Activated T-helper 1 cell treated with anti-CD3 and anti-CD28 coated beads, Interleukin-12 subunit alpha, Interleukin-12 subunit beta, Interleukin-2, Interleukin-4 antibody, amounts not matched to agents 30 ng/mL and 10 ng/mL and 1 ng/mL, durations not matched to agents 14 hours and 24 hours and 36 hours (primary cell): ENCODE results near the gene ATXN7. TPM values are rescaled to one million over a fixed set of nuclear protein-coding genes. Genes with fewer than 3 reads are reported as not detected.

Experiments used
- DNase-seq: peaks from one replicate; pipeline ENCODE4 v3.0.0; 2021; ENCODE audit warnings: low spot score
- H3K27ac Mint-ChIP-seq: one replicate; pipeline ENCODE4 v1.8.0; 2021; ENCODE audit warnings: mild to moderate bottlenecking, mixed read lengths
- H3K27me3 Mint-ChIP-seq: one replicate; pipeline ENCODE4 v1.8.0; 2022; ENCODE audit warnings: mild to moderate bottlenecking, moderate library complexity, mixed read lengths; ENCODE audit not compliant: insufficient read depth
- H3K36me3 Mint-ChIP-seq: one replicate; pipeline ENCODE4 v1.8.0; 2021; ENCODE audit warnings: low read depth, mixed read lengths
- H3K4me1 Mint-ChIP-seq: one replicate; pipeline ENCODE4 v1.8.0; 2021; ENCODE audit warnings: low read depth, mixed read lengths
- H3K4me3 Mint-ChIP-seq: one replicate; pipeline ENCODE4 v1.8.0; 2021; ENCODE audit warnings: mild to moderate bottlenecking, moderate library complexity, mixed read lengths
- H3K9me3 Mint-ChIP-seq: one replicate; pipeline ENCODE4 v1.8.0; 2021; ENCODE audit warnings: mixed read lengths
- intact Hi-C: fragments of 100-400 bp; cut with micrococcal nuclease; formaldehyde crosslinking; loops from one replicate; pipeline ENCODE4 v1.15.1; 2024
- total RNA-seq: library from RNA; stranded (reverse); gene quantifications from 2 replicates; pipeline ENCODE4 v1.2.3, GENCODE V29; 2022

The ATXN7 gene
- total RNA-seq, 1 donor from 2014 or later: 48.2 TPM

DNA sequence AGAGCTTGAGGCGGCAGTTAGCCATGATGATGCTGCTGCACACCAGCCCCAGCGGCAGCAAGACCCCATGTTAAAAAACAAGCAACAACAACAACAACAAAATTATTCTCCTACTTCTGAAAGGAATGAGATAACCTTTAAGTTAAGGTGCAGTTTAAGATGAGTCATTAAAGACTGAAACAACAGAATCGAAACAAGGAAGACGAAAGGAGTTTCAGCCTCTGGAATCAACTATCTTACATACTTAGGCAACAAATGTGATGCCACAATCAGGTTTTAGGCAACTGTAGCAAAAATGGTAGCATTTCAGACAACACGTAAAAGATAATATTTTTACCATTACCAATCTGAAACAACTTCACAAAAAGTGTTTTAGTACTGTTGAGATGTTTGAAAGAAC lies 36.3 kb downstream of the ATXN7 start:
- peak overlapping the region; percentile 77 for H3K27ac Mint-ChIP-seq
- no peaks in the 10 kb centered on the region for H3K9me3 Mint-ChIP-seq
- H3K36me3 Mint-ChIP-seq: peaks cover 38% of the 10 kb centered on the region
- no peak for DNase-seq
- no peaks in the 10 kb centered on the region for H3K27me3 Mint-ChIP-seq
- H3K4me1 Mint-ChIP-seq: peaks cover 41% of the 10 kb centered on the region
- no peak overlapping the region for H3K4me3 Mint-ChIP-seq
- intact Hi-C loops: loop anchor here (1.0 kb wide), 1 partner anchor 10 kb away; no protein-coding TSS in a partner anchor

GRCh38 chr3:63900459-63900858 lies 36.8 kb downstream of the ATXN7 start:
- H3K36me3 Mint-ChIP-seq: peaks cover 38% of the 10 kb centered on the region
- H3K4me1 Mint-ChIP-seq: peaks cover 36% of the 10 kb centered on the region
- H3K27ac Mint-ChIP-seq: peak overlapping the region; percentile 32
- H3K4me3 Mint-ChIP-seq: no peak overlapping the region
- H3K9me3 Mint-ChIP-seq: no peaks in the 10 kb centered on the region
- intact Hi-C loops: loop anchor here (1.0 kb wide), 1 partner anchor 10 kb away; no protein-coding TSS in a partner anchor
- H3K27me3 Mint-ChIP-seq: no peaks in the 10 kb centered on the region
- DNase-seq: no peak

- Mint-ChIP-seq H3K9me3 (no peaks in the 10 kb centered on the region), H3K27me3 (no peaks in the 10 kb centered on the region), H3K4me3 (no peak overlapping the region), H3K4me1 (peaks cover 20% of the 10 kb centered on the region), H3K36me3 (peaks cover 18% of the 10 kb centered on the region), H3K27ac (no peak overlapping the region)
- DNase-seq: no peak
- intact Hi-C loops: no loop called here
Measured at GRCh38 chr3:63905731-63906620, 42.3 kb downstream of the ATXN7 start.

DNA sequence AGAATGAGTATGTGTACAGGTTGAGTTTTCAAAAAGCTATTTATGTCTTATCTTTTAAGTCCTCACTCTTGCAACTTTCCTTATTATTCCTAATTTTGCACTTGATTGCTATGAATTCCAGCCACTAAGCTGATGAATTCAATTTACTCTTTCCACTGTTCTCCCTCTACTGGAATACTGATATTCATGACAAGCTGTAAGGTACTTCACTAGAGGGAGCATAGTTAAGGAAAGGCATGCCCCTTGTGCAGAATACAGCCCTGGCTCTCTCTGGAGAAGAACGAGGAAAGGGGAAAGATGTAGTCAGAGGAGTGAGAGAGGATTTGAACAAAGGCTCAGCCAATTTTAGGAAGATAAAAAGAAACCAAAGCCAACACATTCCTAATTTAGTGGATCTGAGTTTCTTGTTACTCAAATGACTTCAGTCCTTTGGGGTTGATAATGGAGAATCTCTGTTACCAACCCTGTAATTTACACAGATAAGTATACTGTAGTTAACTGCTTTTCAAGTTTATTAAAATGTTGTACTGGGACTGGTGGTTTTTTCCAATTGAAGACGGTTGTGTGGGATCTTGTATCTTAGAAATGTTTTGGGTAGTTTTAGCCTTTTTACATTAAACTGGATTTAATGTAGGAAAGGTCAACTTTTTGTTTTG lies 44.5 kb downstream of the ATXN7 start:
- H3K36me3 Mint-ChIP-seq: peaks cover 9% of the 10 kb centered on the region
- H3K27me3 Mint-ChIP-seq: peaks cover 2% of the 10 kb centered on the region
- H3K4me1 Mint-ChIP-seq: peaks cover 32% of the 10 kb centered on the region
- no peak overlapping the region for H3K27ac Mint-ChIP-seq
- no peak for DNase-seq
- no peaks in the 10 kb centered on the region for H3K9me3 Mint-ChIP-seq
- H3K4me3 Mint-ChIP-seq: no peak overlapping the region
- intact Hi-C loops: no loop called here

- intact Hi-C loops: no loop called here
- Mint-ChIP-seq H3K27ac (no peak overlapping the region), H3K4me1 (peaks cover 37% of the 10 kb centered on the region), H3K4me3 (no peak overlapping the region), H3K9me3 (no peaks in the 10 kb centered on the region), H3K36me3 (peaks cover 11% of the 10 kb centered on the region), H3K27me3 (peaks cover 2% of the 10 kb centered on the region)
- no peak for DNase-seq
Measured at GRCh38 chr3:63908776-63909175, 45.1 kb downstream of the ATXN7 start.

- DNase-seq: no peak
- H3K9me3 Mint-ChIP-seq: no peaks in the 10 kb centered on the region
- H3K4me1 Mint-ChIP-seq: peaks cover 44% of the 10 kb centered on the region
- H3K4me3 Mint-ChIP-seq: no peak overlapping the region
- peaks cover 14% of the 10 kb centered on the region for H3K36me3 Mint-ChIP-seq
- no peak overlapping the region for H3K27ac Mint-ChIP-seq
- intact Hi-C loops: no loop called here
- H3K27me3 Mint-ChIP-seq: peaks cover 2% of the 10 kb centered on the region
Measured at GRCh38 chr3:63909431-63909830, 45.8 kb downstream of the ATXN7 start.

DNA sequence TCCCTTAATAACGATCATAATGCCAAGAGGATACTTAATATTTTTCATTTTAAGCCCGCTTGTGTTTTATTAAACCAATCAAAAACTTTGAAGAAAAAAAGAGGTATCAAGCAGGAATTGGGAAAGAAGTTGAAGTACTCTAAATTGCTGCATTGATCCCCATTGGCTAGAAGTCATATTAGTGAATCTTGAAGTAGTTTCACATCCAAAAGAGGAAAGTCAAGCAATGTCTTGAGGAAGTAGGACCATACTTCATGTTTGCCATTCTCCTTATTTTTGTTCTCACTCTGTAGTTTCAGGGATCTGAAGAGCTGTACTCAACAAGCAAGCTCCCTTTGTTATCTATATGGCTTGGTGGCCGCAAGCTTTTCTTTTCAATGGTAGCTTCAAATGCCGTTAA lies 46.3 kb downstream of the ATXN7 start:
- H3K4me3 Mint-ChIP-seq: peak overlapping the region; percentile 22

DNA sequence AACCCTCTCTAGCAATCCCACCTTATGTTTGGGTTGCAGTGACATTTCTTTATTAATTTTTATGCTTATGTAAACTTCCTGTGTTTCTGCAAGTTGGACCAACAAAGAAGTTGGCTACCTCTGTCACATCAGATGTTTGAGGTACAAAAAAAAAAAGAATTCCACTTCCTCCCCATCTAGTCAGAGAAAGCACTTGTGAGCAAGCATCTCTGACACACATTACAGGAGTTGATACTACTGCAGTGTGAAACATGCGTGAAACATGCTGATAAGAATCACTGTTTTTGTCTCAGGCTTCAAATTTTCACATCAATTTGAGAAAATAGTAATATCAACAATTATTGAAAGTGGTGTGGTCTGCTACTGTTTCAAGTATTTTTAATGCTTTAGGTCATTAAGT lies 47.2 kb downstream of the ATXN7 start:
- H3K36me3 Mint-ChIP-seq: peaks cover 17% of the 10 kb centered on the region
- intact Hi-C loops: loop anchor here (1.0 to 2.0 kb wide), 5 partner anchors 11 to 82 kb away; no protein-coding TSS in a partner anchor
- H3K9me3 Mint-ChIP-seq: no peaks in the 10 kb centered on the region
- H3K27ac Mint-ChIP-seq: peak overlapping the region; percentile 96
- peak; percentile 14 for DNase-seq
- peaks cover 2% of the 10 kb centered on the region for H3K27me3 Mint-ChIP-seq
- H3K4me3 Mint-ChIP-seq: peak overlapping the region; percentile 92
- H3K4me1 Mint-ChIP-seq: peaks cover 46% of the 10 kb centered on the region

More for the DNA sequence above, 46.3 kb downstream of the ATXN7 start:
- peaks cover 17% of the 10 kb centered on the region for H3K36me3 Mint-ChIP-seq
- H3K27me3 Mint-ChIP-seq: peaks cover 2% of the 10 kb centered on the region
- H3K9me3 Mint-ChIP-seq: no peaks in the 10 kb centered on the region
- DNase-seq: no peak
- H3K4me1 Mint-ChIP-seq: peaks cover 45% of the 10 kb centered on the region
- H3K27ac Mint-ChIP-seq: no peak overlapping the region
- intact Hi-C loops: loop anchor here (1.0 to 2.0 kb wide), 2 partner anchors 10 to 25 kb away; no protein-coding TSS in a partner anchor

GRCh38 chr3:63911509-63911872 lies 47.8 kb downstream of the ATXN7 start:
- Mint-ChIP-seq H3K9me3 (no peaks in the 10 kb centered on the region), H3K27ac (peak overlapping the region; percentile 96), H3K36me3 (peaks cover 18% of the 10 kb centered on the region), H3K4me3 (peak overlapping the region; percentile 92), H3K4me1 (peaks cover 50% of the 10 kb centered on the region), H3K27me3 (peaks cover 2% of the 10 kb centered on the region)
- DNase-seq: no peak
- intact Hi-C loops: loop anchor here (1.0 to 2.0 kb wide), 4 partner anchors 23 to 82 kb away; no protein-coding TSS in a partner anchor

DNA sequence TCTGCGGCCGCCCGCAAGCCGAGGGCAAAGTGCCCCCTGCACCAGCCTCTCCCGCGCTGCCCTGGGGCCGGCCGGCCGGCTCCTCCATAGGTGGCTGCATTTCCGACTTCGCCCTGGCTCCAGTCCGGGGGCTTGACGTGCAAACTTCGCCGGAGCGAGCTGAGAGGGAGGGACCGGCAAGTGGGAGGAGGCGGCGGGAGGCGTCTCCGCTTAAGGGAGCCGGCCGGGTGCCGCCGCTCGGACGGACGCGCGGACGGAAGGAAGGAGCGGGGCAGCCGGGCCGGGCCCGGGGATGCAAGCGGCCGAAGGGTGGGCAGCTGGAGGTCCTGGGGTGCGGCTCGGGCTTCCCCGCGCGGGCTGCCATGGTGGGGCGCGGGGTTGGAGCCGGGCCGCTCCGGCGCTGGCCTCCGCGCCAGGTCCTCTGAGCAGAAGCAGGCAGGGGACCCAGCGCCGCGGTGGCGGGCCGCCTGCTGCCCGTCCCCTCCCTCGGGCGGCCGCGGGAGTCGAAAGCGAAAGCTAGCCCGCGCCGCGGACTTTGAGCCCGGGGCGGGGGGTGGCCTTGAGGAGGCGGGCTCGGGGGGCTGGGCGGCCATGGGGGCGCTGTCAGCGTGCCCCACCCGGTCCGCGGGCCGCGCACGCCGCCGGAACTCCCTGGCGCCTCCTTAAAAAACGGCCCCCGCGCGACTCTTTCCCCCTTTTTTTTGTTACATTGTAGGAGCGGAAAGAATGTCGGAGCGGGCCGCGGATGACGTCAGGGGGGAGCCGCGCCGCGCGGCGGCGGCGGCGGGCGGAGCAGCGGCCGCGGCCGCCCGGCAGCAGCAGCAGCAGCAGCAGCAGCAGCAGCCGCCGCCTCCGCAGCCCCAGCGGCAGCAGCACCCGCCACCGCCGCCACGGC lies 48.5 kb downstream of the ATXN7 start, which contains the start of gene SCAANT1:
SCAANT1 (minus strand) TSS at position 511 of the 895 bp plus-strand sequence.
- Mint-ChIP-seq H3K27ac (peak within 1 kb of the TSS; percentile 96), H3K4me1 (peaks cover 52% of the 10 kb centered on the region), H3K27me3 (peaks cover 2% of the 10 kb centered on the region)

DNA sequence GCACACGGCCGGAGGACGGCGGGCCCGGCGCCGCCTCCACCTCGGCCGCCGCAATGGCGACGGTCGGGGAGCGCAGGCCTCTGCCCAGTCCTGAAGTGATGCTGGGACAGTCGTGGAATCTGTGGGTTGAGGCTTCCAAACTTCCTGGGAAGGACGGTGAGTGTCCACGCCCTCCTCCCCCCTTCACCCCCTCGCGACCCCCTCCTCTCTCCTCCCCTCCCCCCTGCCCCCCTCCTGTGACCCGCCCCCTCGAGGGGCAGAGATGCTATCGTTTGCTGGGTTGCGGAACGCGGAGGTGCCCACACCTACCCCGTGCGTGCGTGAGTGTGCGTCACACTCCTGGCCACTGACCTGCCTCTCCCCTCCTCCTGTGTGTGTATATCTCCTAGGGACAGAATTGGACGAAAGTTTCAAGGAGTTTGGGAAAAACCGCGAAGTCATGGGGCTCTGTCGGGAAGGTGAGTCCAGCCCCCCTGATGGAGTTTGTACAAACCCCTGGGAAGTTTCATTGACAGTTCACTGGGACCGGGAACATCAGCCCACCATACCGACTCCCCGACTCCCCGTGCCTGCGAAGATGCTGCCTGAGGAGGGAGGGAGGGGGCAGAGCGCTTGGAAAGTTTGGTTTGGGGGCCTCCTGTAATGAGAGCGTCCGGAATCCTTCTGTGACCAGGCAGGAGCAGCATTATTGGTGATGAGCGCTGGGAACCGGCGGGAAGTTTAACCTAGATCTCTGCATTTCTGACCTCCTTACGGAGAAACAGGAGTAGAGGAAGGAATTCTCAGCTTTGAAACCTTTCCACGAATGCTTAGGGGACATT lies 49.3 kb downstream of the ATXN7 start:
- intact Hi-C loops: loop anchor here (1.0 kb wide), 1 partner anchor 110 kb away; the partner anchor contains the start of gene PSMD6
- peak overlapping the region; percentile 94 for H3K27ac Mint-ChIP-seq
- H3K4me3 Mint-ChIP-seq: peak overlapping the region; percentile 89
- peak; percentile 15 for DNase-seq
- H3K4me1 Mint-ChIP-seq: peaks cover 59% of the 10 kb centered on the region
- peaks cover 2% of the 10 kb centered on the region for H3K27me3 Mint-ChIP-seq
- peaks cover 29% of the 10 kb centered on the region for H3K36me3 Mint-ChIP-seq
- no peaks in the 10 kb centered on the region for H3K9me3 Mint-ChIP-seq

More for the DNA sequence above, 48.5 kb downstream of the ATXN7 start, which contains the start of gene SCAANT1:
- intact Hi-C loops: loop anchor here (1.0 to 2.0 kb wide), 5 partner anchors 23 to 111 kb away; partner anchors contain the start of gene PSMD6
- H3K4me3 Mint-ChIP-seq: peak within 1 kb of the TSS; percentile 92
- peak; percentile 79 for DNase-seq
- peaks cover 21% of the 10 kb centered on the region for H3K36me3 Mint-ChIP-seq
- no peaks in the 10 kb centered on the region for H3K9me3 Mint-ChIP-seq
